Anterior cingulate cortex (tissue), 58 donors: ENCODE data around the gene TCF12.

Source experiments
- DNase-seq, 58 donors: peaks; one replicate each; lab custom pipeline; 2025; lab: John Stamatoyannopoulos, UW

TCF12 gene

DNA sequence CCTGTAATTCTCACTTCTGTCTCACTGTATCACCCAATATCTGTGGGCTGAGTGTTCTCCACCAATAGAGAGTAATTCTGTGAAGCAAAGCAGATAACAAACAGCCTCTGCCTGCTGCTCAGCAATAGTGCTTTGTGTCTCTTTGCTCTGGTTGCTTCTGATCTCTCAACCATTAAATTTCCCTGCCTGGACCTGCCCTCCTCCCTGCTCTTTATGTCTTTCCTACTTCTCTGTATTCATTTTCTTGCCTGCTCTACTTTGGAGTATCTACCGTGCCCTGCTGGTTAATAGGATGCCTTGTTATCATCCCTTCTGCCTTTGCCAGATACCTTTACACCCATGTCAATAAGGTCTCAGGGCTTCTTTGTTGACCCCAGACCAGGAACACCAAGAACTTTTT, 355.0 kb downstream of the TCF12 start:
- DNase-seq, result no peak

DNA sequence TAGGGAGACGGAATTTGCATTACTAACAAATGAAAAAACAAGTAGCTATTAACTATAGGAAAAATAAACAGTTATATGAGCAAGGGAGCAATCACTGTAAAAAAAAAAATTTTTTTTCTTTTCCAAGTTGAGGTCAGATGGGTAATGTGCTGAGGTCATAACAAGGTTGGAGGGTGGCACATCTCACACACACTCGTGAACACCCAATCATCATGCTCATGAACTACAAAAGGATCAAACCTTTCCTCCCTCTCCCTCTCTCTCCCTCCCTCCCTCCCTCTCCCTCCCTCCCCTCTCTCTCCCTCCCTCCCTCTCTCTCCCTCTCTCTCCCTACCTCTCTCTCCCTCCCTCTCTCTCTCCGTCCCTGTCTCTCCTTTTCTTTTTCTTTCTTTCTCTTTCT, 360.0 kb downstream of the TCF12 start:
- DNase-seq, result no peak

DNA sequence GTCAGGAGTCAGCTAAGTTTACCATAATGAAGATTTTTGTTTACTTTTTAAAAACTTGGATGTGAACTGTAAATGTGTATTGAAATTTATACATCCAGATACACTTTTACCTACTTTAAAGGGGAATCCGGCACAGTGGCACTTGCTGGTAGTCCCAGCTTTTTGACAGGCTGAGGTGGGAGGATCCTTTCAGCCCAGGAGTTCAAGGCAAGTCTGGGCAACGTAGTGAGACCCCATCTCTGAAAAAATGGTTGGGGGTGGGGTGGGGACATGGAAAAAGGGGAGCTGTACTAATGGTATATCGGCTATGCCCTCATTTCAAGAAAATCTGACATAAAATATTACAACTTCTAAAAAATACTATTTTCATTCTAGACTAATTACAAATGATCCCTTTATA, 362.0 kb downstream of the TCF12 start:
- no peak for DNase-seq

DNA sequence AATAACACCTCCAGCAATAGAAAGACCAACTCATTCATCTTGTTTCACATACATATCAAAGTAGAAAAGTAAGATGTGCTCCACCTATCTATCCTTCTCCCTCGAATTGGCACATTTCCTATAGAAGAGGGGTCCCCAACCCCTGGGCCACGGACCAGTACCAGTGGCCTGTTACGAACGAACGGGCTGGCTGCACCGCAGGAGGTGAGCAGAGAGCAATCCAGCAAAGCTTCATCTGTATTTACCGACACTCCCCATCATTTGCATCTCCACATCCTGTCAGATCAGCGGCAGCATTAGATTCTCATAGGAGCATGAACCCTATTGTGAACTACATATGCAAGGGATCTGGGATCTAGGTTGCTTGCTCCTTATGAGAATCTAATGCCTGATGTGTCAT, 362.9 kb downstream of the TCF12 start:
- no peak for DNase-seq

DNA sequence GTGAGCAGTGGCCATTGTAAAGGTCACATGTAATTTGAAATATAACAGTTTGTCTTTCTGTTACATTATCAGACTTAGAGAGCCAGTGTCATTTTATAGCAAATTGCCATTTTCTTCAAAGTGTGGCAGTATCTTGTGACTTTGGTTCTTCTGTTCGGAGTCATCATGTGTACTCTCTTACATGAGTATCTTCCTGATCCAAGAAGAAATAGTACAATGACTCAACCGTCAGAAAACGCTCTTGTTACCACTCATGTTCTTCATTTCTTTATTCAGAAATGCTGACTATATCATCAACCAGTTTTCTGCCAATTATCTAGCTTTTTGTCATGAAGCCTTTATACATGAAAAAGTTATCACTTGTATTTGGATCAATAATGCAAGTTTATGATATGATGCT, 364.2 kb downstream of the TCF12 start:
- no peak for DNase-seq

DNA sequence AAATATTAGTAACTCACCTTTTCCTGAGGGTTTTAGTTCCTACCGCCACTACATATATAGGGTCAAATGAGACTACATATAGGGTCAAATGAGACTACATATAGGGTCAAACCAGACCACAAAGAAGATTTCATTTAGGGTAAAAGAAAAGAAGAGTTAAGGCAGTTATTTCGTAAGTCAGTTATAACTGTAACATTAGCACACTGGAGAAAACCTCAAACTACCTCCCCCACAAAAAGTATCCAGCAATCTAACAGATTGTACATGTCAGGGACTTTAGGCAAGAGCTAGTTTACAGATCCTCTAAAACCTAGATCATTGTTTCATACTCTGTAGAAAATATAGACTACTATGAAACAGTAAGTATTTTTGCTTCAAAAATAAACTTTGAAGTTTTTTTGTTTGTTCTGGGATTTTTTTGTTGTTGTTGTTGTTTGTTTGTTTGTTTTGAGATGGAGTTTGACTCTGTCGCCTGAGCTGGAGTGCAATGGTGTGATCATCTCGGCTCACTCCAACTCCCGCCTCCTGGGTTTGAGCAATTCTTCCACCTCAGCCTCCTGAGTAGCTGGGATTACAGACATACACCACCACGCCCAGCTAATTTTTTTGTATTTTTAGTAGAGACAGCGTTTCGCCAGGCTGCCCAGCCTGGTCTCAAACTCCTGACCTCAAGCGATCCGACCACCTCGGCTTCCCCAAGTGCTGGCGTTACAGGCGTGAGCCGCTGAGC, 365.5 kb downstream of the TCF12 start:
- DNase-seq, result no peak

DNA sequence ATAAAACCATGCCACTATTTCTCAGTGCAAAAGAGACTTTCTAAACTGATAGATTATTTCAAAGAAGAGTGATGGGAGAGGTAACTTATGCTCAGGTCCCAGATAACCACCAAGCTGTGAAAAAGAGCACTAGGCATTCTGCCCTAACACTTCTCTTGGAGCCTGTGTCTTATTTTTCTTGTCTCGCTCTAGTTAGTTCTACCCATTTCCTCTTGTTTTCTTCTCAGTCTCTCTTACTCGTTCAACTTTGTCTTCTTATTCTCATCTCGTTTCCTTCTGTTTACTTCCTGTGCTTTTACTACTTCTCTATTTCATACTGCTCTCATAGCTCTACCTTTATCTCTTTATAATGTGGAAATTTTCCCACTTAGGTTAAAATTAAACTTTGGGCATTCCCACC, 366.1 kb downstream of the TCF12 start:
- DNase-seq, result no peak

DNA sequence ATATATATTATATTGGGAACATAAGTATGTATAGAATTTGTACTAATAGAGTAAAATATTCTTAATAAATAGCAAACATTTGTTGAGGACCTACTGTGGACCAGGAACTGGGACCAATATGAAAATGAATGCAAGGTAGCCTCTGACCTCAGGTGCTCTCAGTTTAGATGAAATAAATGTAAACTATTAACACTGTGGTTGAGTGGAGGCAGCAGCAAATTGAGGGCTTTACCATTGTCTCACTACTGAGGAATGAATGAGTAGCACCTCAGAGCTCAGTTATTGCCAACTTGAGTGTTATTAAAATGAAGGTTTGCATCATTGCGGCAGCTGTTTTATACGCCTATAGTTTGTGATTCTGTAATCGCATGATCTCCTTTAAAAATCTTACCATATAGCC, 366.9 kb downstream of the TCF12 start:
- no peak for DNase-seq

DNA sequence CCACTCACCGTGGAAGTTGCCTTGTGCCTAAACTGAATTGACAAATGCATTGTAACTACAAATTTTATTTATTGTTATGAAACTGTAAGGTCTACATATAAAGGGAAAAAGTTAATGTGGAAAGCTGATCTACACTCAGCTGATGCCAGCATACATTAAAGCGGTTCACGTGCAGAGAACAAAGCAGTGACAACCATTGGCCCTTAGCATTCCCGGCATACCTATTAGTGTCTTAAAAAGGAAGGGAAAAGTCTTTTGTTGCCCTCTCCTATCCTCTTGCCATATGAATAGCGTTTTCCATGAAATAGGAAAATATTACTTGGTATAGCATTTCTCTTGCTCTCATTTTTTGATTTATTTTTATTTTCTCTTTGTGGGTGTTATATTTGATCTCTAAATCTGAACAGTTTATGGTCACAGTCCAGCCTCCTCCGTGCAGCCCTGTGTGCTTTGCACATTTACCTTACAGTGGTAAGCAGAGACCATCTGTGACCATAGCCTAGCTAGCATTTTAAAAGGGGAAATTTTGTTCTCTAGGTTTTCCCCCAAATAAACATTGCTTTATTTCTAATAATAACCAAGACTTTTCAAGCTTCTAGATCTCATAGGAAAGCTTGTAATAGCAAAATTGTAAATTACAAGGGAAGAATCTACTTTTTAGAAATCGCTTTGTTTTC, 368.1 kb downstream of the TCF12 start:
- no peak for DNase-seq

DNA sequence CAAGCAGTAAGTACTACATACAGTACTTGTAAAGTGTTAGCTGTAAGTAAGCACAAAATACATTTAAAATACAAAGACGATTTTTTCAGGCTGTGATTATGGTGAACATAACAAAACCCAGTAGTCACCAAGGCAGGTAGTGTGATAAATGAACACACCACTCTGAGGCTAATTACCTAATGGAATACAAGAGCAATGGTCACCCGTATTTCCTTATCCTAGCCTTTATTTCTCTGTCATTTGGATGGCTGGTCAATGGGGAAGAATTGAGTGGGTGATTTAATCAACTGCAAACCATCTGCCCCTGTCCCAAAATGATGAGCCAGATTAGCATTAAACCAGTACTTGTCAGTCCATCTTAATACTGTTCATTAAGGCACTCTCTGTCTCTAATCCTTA, 368.7 kb downstream of the TCF12 start:
- DNase-seq, result no peak

DNA sequence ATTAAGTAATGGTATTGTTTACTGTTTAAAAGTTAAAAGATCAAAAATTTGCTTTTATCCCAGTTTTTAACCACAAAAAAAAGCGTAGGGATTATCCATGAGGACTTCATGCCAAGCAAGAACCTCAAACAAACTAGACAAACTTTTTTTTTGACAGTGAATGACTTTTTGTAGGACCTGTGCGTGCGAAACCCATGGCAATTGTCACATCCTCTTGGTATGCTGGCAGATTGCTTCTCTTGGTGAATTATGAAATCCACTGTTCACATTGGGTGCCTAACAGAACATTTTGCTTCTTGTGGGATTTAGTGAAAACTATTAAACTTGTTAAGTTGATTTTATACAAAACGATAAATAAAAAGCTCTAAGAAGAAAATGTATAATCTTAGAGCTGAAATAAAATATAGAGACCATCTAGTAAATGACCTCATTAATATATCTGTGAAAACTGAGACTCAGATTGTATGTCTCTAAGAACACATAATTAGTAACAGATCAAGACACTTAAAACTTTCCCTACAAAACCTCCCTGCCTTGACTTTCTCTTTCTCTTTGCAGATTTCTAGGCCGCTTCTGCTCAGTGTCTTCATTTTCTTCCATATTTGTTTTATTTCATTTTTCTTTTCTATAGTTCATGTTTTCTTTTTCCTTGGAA, 370.6 kb downstream of the TCF12 start:
- no peak for DNase-seq

DNA sequence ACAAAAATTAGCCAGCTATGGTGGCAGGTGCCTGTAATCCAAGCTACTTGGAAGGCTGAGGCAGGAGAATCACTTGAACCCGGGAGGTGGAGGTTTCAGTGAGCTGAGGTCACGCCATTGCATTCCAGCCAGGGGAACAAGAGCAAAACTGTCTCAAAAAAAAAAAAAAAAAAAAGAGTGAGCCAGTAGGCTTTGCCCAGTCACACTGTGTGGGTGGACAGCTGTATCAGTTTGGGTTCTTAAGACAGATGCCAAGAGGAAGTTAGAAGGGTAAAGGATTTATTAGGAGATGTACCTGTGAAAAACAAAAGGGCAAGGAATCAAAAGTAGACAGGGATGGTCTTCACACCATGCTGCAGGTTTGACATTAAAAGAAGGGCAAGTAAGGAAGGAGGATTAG, 371.7 kb downstream of the TCF12 start:
- DNase-seq, result no peak

DNA sequence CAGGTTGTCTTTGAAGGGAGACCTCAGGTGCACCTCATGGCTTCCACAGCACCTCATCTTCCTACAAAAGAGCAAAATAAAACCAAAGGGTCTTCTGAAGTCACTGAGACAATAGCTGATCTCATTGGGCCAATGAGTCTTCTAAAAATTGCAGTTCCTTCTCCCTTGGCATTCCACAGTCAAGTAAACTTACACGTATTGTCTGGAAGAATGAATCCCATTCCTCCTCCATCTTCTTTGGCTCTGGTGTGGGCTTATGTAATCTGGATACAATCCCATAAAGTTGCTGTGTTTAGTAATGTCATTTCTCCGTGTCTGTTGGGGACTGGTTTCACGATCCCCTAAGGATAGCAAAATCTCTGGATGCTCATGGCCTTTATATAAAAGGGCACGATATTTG, 372.4 kb downstream of the TCF12 start:
- no peak for DNase-seq

DNA sequence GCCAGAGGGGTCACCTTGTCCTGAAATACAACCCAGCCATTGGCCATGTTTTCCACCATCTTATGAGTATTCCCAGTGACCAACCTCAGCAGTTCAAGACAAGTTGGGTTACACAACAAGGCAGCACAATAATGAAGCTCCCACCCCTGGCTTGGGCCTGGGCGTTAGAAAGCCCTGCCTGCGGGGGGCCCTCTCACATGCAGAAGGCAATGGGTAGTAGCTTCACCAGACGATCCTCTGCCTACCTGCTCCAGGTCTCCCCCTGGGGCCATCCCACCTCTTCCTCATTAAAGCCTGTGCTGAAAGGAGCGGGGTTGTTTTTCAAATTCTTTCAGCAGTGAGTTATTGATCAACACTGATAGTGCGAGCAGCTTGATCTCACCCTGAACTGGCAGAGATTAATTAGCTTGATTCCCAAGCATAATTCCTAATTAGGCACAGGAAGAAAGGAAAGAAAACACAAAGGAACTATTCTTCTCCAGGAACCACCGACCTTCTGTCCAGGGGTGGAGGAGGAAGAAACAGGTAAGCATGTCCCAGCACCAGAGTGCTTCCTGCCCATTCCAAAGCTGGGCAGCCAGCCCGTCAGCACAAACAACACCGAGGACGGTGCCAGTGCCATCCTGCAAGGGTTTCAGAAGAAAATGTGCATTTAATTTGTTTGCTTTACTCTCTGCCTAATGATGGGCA, 378.2 kb downstream of the TCF12 start:
- no peak for DNase-seq

DNA sequence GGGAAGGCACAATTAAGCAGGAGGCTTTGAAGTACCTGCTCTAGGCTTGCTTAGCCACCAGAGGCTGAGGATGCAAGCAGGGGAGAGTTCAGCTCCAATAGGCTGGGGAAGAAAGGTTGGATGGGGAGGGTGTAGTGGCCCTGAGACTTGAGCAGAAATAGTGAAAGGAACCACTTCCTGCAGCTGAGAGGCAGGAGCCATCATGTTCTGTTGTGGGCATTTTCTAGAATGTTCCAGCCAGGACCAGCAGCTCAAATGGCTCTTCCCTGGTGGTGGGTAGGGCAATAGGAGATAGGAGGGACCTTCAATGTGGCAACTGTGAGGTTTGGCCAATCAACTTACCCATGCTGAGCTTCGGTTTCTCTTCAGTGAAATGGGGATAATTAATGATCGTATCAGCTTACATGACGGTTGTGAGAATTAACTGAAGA, 378.7 kb downstream of the TCF12 start:
- DNase-seq, result no peak

DNA sequence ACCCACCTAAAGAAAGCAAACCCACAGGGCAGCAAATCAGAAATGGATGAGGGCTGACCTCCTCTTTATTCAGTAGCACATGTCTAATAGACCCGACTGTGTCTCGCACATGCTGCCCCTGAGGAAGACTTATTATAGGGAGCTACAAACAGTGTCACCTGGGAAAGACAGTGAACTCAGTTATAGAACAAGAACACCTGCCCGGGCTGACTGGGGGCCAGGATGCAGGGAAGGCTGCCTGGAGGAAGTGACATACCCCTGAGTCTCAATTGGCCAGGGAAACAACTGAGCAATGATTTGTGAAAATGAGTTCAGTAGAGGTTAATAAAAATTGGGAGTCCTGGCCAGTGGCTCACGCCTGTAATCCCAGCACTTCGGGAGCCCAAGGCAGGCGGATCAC, 379.2 kb downstream of the TCF12 start:
- DNase-seq, result no peak

DNA sequence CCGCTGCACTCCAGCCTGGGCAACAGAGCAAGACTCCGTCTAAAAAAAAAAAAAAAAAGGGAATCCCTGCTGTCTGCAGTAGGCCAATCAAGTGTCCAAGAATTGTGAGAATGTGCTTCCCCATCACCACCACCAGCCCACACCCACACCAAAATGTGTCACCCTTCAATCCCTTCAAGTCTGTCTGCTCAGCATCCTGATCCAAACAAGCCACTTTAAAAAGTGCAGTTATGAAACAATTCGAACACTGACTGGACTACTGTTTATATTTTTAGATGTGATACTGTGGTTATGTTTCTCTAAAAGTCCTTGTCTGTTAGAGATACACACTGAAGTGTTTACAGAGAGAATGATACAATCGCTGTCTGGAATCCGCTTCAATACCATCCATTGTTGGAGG, 379.8 kb downstream of the TCF12 start:
- DNase-seq, result peak in 1 of 58 donors; percentile 29

DNA sequence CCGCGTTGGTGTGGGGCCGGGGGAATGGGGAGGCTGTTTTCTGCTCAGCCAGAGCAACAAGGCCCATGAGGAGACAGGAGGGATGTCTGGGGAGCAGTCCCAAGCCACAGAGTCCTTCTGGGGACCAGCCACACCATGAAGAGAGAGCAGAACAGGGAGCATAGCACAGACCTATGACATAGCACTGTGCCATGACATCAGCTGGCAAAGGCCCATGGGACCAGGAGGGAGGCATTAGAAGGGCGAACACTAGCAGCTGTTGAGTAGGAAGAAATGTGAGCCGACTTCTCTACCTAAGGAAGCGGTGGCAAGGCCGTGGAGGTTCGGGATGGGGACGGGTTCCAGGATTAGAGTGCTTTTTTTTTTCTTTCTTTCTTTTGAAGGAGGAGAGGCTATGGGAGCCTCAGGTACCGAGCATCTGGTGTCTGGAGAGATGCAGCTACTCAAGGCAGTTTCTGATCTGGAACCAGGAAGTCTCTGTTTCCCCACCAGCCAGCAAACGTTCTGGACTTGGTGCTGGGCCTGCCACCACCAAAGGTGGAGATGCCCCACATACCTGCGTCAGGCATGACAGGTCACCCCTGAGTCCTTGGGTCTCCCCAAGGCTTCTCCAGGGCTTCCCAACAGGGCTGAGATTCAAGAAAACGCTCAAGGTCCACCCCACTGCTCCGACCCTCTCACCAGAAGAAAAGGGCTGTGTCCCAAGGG, 380.6 kb downstream of the TCF12 start:
- DNase-seq, result no peak

DNA sequence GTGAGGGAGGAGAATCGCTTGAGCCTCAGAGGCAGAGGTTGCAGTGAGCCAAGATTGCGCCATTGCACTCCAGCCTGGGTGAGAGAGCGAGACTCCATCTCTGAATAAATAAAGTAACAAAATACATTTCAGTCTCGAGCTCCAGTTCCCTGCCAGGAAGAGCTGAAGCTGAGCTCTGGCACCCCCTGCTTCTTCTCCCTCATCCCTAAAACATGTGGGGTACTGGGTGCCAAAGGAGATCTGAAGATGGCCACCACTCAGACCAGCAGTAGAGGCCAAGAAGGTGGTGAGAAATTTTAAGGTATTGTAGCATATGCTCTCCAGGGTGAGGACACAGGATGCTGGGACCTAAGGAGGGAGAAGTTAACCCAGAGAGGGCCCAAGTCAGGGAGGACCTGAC, 382.9 kb downstream of the TCF12 start:
- no peak for DNase-seq

DNA sequence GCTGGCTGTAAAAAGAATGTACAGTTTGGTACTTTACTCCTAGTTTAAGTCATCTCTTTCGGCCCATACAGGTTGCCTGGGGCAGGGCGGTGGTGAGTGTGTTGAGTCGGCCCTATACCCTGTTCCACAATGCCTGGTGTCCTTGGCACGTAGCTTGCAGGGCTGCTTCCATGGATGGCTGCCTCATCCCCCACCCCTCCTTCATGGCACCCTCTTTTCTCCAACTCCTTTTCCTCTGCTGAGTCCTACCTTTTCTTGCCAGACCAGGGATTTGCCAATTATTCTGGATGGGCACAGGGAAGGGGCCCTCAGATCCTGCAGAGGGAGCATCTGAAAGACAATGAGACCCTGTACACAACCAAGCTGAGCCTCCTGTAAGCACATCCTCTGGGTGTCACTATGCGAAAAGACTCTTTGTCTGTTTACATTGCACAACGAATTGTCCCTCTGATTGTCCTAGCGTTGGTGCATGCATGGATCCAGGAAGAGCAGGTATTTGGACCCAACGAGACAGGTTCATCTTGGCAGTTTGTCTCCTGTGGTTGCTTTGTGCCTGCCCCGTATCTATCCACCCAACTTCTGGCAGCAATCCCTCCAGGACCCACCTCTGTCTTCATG, 384.3 kb downstream of the TCF12 start:
- no peak for DNase-seq
